Central memory CD8-positive, alpha-beta T cell (primary cell): ENCODE data around the gene KDM4D.

ENCODE experiments used
- ATAC-seq: fragments of 150-1000 bp; cut with Tn5 transposase; replicated peaks from 2 replicates; pipeline ENCODE4 v1.10.0; 2022; ENCODE audit warnings: mild to moderate bottlenecking, moderate FRiP score, moderate number of reproducible peaks; ENCODE audit not compliant: poor library complexity, severe bottlenecking; ENCODE audit errors: extremely low read depth
- DNase-seq, 2 donors: peaks; one replicate each; pipeline ENCODE4 v3.0.0; 2021; ENCODE audit warnings: low spot score in 2 of 2
- H3K27ac Mint-ChIP-seq: one replicate; pipeline ENCODE4 v1.8.0; 2022; ENCODE audit warnings: low read depth, mild to moderate bottlenecking, moderate library complexity, mixed read lengths
- H3K27me3 Mint-ChIP-seq: one replicate; pipeline ENCODE4 v1.8.0; 2022; ENCODE audit warnings: mixed read lengths
- H3K36me3 Mint-ChIP-seq: one replicate; pipeline ENCODE4 v1.8.0; 2022; ENCODE audit warnings: mild to moderate bottlenecking, moderate library complexity, mixed read lengths; ENCODE audit not compliant: insufficient read depth
- H3K4me1 Mint-ChIP-seq: one replicate; pipeline ENCODE4 v1.8.0; 2022; ENCODE audit warnings: mixed read lengths
- H3K4me3 Mint-ChIP-seq: one replicate; pipeline ENCODE4 v1.8.0; 2022; ENCODE audit warnings: mild to moderate bottlenecking, moderate library complexity, mixed read lengths
- H3K9me3 Mint-ChIP-seq: one replicate; pipeline ENCODE4 v1.8.0; 2022; ENCODE audit warnings: mixed read lengths

KDM4D gene

GRCh38 chr11:94968334-94968958 lies 5.1 kb upstream of the KDM4D start:
- Mint-ChIP-seq H3K36me3 (peaks cover 75% of the 10 kb centered on the region), H3K9me3 (no peaks in the 10 kb centered on the region), H3K4me3 (no peak overlapping the region), H3K27me3 (no peaks in the 10 kb centered on the region), H3K27ac (peak overlapping the region; percentile 25), H3K4me1 (peaks cover 25% of the 10 kb centered on the region)
- ATAC-seq: no peak
- DNase-seq: no peak

GRCh38 chr11:94972700-94973098 lies 810 bp upstream of the KDM4D start:
- peak overlapping the region; percentile 89 for H3K4me3 Mint-ChIP-seq
- H3K27me3 Mint-ChIP-seq: no peaks in the 10 kb centered on the region
- peaks cover 48% of the 10 kb centered on the region for H3K36me3 Mint-ChIP-seq
- peaks cover 19% of the 10 kb centered on the region for H3K4me1 Mint-ChIP-seq
- H3K9me3 Mint-ChIP-seq: no peaks in the 10 kb centered on the region
- ATAC-seq: no peak
- H3K27ac Mint-ChIP-seq: peak overlapping the region; percentile 95
- DNase-seq: no peak

- Mint-ChIP-seq H3K4me1 (peaks cover 13% of the 10 kb centered on the region), H3K27me3 (no peaks in the 10 kb centered on the region), H3K9me3 (no peaks in the 10 kb centered on the region), H3K27ac (peak overlapping the region; percentile 95), H3K36me3 (peaks cover 34% of the 10 kb centered on the region), H3K4me3 (peak overlapping the region; percentile 89)
- ATAC-seq (no peak), DNase-seq (no peak)
These were observed 669 bp downstream of the KDM4D start for GRCh38 chr11:94974178-94974577.

GRCh38 chr11:94975599-94975998 lies 2.1 kb downstream of the KDM4D start:
- H3K4me3 Mint-ChIP-seq: peak overlapping the region; percentile 89
- H3K36me3 Mint-ChIP-seq: peaks cover 21% of the 10 kb centered on the region

GRCh38 chr11:94987378-94987777 lies 13.9 kb downstream of the KDM4D start:
- H3K36me3 Mint-ChIP-seq: no peaks in the 10 kb centered on the region
- no peak for ATAC-seq
- H3K4me1 Mint-ChIP-seq: no peaks in the 10 kb centered on the region
- H3K9me3 Mint-ChIP-seq: no peaks in the 10 kb centered on the region
- H3K27me3 Mint-ChIP-seq: peaks cover 67% of the 10 kb centered on the region
- no peak overlapping the region for H3K4me3 Mint-ChIP-seq
- no peak overlapping the region for H3K27ac Mint-ChIP-seq
- no peak for DNase-seq

More at GRCh38 chr11:94975599-94975998, 2.1 kb downstream of the KDM4D start:
- peaks cover 11% of the 10 kb centered on the region for H3K4me1 Mint-ChIP-seq
- no peak overlapping the region for H3K27ac Mint-ChIP-seq
- DNase-seq (no peak), ATAC-seq (no peak)
- no peaks in the 10 kb centered on the region for H3K27me3 Mint-ChIP-seq
- no peaks in the 10 kb centered on the region for H3K9me3 Mint-ChIP-seq

- DNase-seq (no peak), ATAC-seq (no peak)
- no peaks in the 10 kb centered on the region for H3K9me3 Mint-ChIP-seq
- H3K36me3 Mint-ChIP-seq: no peaks in the 10 kb centered on the region
- H3K4me3 Mint-ChIP-seq: no peak overlapping the region
- peaks cover 59% of the 10 kb centered on the region for H3K27me3 Mint-ChIP-seq
- H3K27ac Mint-ChIP-seq: no peak overlapping the region
- H3K4me1 Mint-ChIP-seq: no peaks in the 10 kb centered on the region
These were observed 15.2 kb downstream of the KDM4D start for GRCh38 chr11:94988748-94989147.

GRCh38 chr11:94993400-94993943 lies 20.0 kb downstream of the KDM4D start:
- H3K9me3 Mint-ChIP-seq: no peaks in the 10 kb centered on the region
- ATAC-seq: no peak
- H3K27ac Mint-ChIP-seq: no peak overlapping the region

GRCh38 chr11:94997437-94997836 lies 23.9 kb downstream of the KDM4D start:
- no peak overlapping the region for H3K4me3 Mint-ChIP-seq
- H3K27ac Mint-ChIP-seq: no peak overlapping the region
- H3K4me1 Mint-ChIP-seq: no peaks in the 10 kb centered on the region
- DNase-seq (no peak), ATAC-seq (no peak)
- H3K9me3 Mint-ChIP-seq: no peaks in the 10 kb centered on the region
- H3K27me3 Mint-ChIP-seq: no peaks in the 10 kb centered on the region
- no peaks in the 10 kb centered on the region for H3K36me3 Mint-ChIP-seq

More at GRCh38 chr11:94993400-94993943, 20.0 kb downstream of the KDM4D start:
- Mint-ChIP-seq H3K4me1 (no peaks in the 10 kb centered on the region), H3K36me3 (no peaks in the 10 kb centered on the region), H3K4me3 (no peak overlapping the region), H3K27me3 (peaks cover 29% of the 10 kb centered on the region)
- no peak for DNase-seq

GRCh38 chr11:94998285-94998684 lies 24.8 kb downstream of the KDM4D start:
- Mint-ChIP-seq H3K4me3 (no peak overlapping the region), H3K27me3 (no peaks in the 10 kb centered on the region), H3K9me3 (no peaks in the 10 kb centered on the region), H3K27ac (no peak overlapping the region), H3K36me3 (no peaks in the 10 kb centered on the region), H3K4me1 (no peaks in the 10 kb centered on the region)
- ATAC-seq: no peak
- no peak for DNase-seq

GRCh38 chr11:95003716-95004115 lies 30.2 kb downstream of the KDM4D start:
- H3K4me3 Mint-ChIP-seq: no peak overlapping the region
- no peaks in the 10 kb centered on the region for H3K9me3 Mint-ChIP-seq
- DNase-seq (no peak), ATAC-seq (no peak)
- H3K27ac Mint-ChIP-seq: no peak overlapping the region
- H3K4me1 Mint-ChIP-seq: no peaks in the 10 kb centered on the region
- peaks cover 32% of the 10 kb centered on the region for H3K27me3 Mint-ChIP-seq
- H3K36me3 Mint-ChIP-seq: no peaks in the 10 kb centered on the region

GRCh38 chr11:95005642-95006041 lies 32.1 kb downstream of the KDM4D start:
- Mint-ChIP-seq H3K36me3 (no peaks in the 10 kb centered on the region), H3K27ac (no peak overlapping the region), H3K4me1 (no peaks in the 10 kb centered on the region), H3K27me3 (peaks cover 48% of the 10 kb centered on the region), H3K9me3 (no peaks in the 10 kb centered on the region), H3K4me3 (no peak overlapping the region)
- ATAC-seq (no peak), DNase-seq (no peak)

- Mint-ChIP-seq H3K36me3 (no peaks in the 10 kb centered on the region), H3K9me3 (no peaks in the 10 kb centered on the region), H3K4me1 (no peaks in the 10 kb centered on the region), H3K4me3 (no peak overlapping the region), H3K27me3 (peaks cover 66% of the 10 kb centered on the region), H3K27ac (no peak overlapping the region)
- no peak for ATAC-seq
- DNase-seq: no peak
These were observed 37.9 kb downstream of the KDM4D start for GRCh38 chr11:95011376-95011775.

GRCh38 chr11:95014184-95014821 lies 40.8 kb downstream of the KDM4D start:
- H3K4me1 Mint-ChIP-seq: no peaks in the 10 kb centered on the region
- no peak overlapping the region for H3K27ac Mint-ChIP-seq
- H3K27me3 Mint-ChIP-seq: peaks cover 43% of the 10 kb centered on the region
- no peak for ATAC-seq
- no peak overlapping the region for H3K4me3 Mint-ChIP-seq
- H3K9me3 Mint-ChIP-seq: no peaks in the 10 kb centered on the region
- DNase-seq: no peak
- no peaks in the 10 kb centered on the region for H3K36me3 Mint-ChIP-seq
